ENCODE data around the gene TOR2A. TPM values are rescaled to one million over a fixed set of nuclear protein-coding genes. Genes with fewer than 3 reads are reported as not detected.

The TOR2A gene
- total RNA-seq, 2 donors from 2014 or later: 20.4 to 31.9 TPM

- H3K36me3 Mint-ChIP-seq: no peaks in the 10 kb centered on the region
- H3K9me3 Mint-ChIP-seq: no peaks in the 10 kb centered on the region
- H3K27me3 Mint-ChIP-seq: no peaks in the 10 kb centered on the region
- no peak overlapping the region for H3K4me3 Mint-ChIP-seq
- H3K27ac Mint-ChIP-seq: no peak overlapping the region
- ATAC-seq: no peak
- DNase-seq (ENCODE audit: low spot score): no peak
- H3K4me1 Mint-ChIP-seq (ENCODE audit: low read depth in 2 of 2): no peaks in the 10 kb centered on the region
These were observed 8.2 kb downstream of the TOR2A start for GRCh38 chr9:127726871-127727270.

GRCh38 chr9:127724012-127724411, 11.1 kb downstream of the TOR2A start:
- ATAC-seq: no peak

GRCh38 chr9:127723444-127723843, 11.7 kb downstream of the TOR2A start:
- H3K9me3 Mint-ChIP-seq: no peaks in the 10 kb centered on the region
- H3K27me3 Mint-ChIP-seq: no peaks in the 10 kb centered on the region
- DNase-seq (ENCODE audit: low spot score): no peak
- no peak overlapping the region for H3K27ac Mint-ChIP-seq
- no peak for ATAC-seq
- no peaks in the 10 kb centered on the region for H3K36me3 Mint-ChIP-seq
- peaks cover 17 to 19% of the 10 kb centered on the region in 2 donors for H3K4me1 Mint-ChIP-seq (ENCODE audit: low read depth in 2 of 2)
- no peak overlapping the region for H3K4me3 Mint-ChIP-seq

More at GRCh38 chr9:127724012-127724411, 11.1 kb downstream of the TOR2A start:
- Mint-ChIP-seq H3K27me3 (no peaks in the 10 kb centered on the region), H3K4me3 (no peak overlapping the region), H3K9me3 (no peaks in the 10 kb centered on the region), H3K27ac (no peak overlapping the region), H3K4me1 (ENCODE audit: low read depth in 2 of 2) (peaks cover 17 to 19% of the 10 kb centered on the region in 2 donors), H3K36me3 (no peaks in the 10 kb centered on the region)
- no peak for DNase-seq (ENCODE audit: low spot score)

GRCh38 chr9:127723013-127723412, 12.1 kb downstream of the TOR2A start:
- DNase-seq (ENCODE audit: low spot score) (no peak), ATAC-seq (no peak)
- Mint-ChIP-seq H3K9me3 (no peaks in the 10 kb centered on the region), H3K4me1 (ENCODE audit: low read depth in 2 of 2) (peaks cover 17 to 19% of the 10 kb centered on the region in 2 donors), H3K27ac (no peak overlapping the region), H3K4me3 (no peak overlapping the region), H3K36me3 (no peaks in the 10 kb centered on the region), H3K27me3 (no peaks in the 10 kb centered on the region)

- ATAC-seq: no peak
- Mint-ChIP-seq H3K9me3 (no peaks in the 10 kb centered on the region), H3K4me3 (no peak overlapping the region), H3K27ac (no peak overlapping the region), H3K27me3 (no peaks in the 10 kb centered on the region), H3K4me1 (ENCODE audit: low read depth in 2 of 2) (peaks cover 17 to 19% of the 10 kb centered on the region in 2 donors), H3K36me3 (no peaks in the 10 kb centered on the region)
- no peak for DNase-seq (ENCODE audit: low spot score)
These were observed 12.9 kb downstream of the TOR2A start for GRCh38 chr9:127722055-127722745.

GRCh38 chr9:127721391-127721821, 13.7 kb downstream of the TOR2A start:
- Mint-ChIP-seq H3K27me3 (no peaks in the 10 kb centered on the region), H3K4me3 (peak overlapping the region; percentile 75), H3K36me3 (no peaks in the 10 kb centered on the region), H3K9me3 (no peaks in the 10 kb centered on the region), H3K27ac (peak overlapping the region; percentile 56 to 80), H3K4me1 (ENCODE audit: low read depth in 2 of 2) (peaks cover 17 to 19% of the 10 kb centered on the region in 2 donors)
- no peak for ATAC-seq
- DNase-seq (ENCODE audit: low spot score): no peak

- H3K4me3 Mint-ChIP-seq: peak overlapping the region; percentile 75
These were observed 14.2 kb downstream of the TOR2A start for GRCh38 chr9:127720865-127721227.

GRCh38 chr9:127720031-127720864, 14.8 kb downstream of the TOR2A start:
- no peaks in the 10 kb centered on the region for H3K36me3 Mint-ChIP-seq
- H3K27ac Mint-ChIP-seq: peak overlapping the region; percentile 56 to 80
- no peak for ATAC-seq
- H3K4me1 Mint-ChIP-seq (ENCODE audit: low read depth in 2 of 2): peaks cover 25 to 28% of the 10 kb centered on the region in 2 donors
- H3K4me3 Mint-ChIP-seq: peak overlapping the region; percentile 75
- H3K9me3 Mint-ChIP-seq: no peaks in the 10 kb centered on the region
- no peak for DNase-seq (ENCODE audit: low spot score)
- H3K27me3 Mint-ChIP-seq: no peaks in the 10 kb centered on the region

More at GRCh38 chr9:127720865-127721227, 14.2 kb downstream of the TOR2A start:
- Mint-ChIP-seq H3K27me3 (no peaks in the 10 kb centered on the region), H3K9me3 (no peaks in the 10 kb centered on the region), H3K4me1 (ENCODE audit: low read depth in 2 of 2) (peaks cover 21 to 22% of the 10 kb centered on the region in 2 donors), H3K27ac (peak overlapping the region; percentile 56 to 80), H3K36me3 (no peaks in the 10 kb centered on the region)
- no peak for ATAC-seq
- no peak for DNase-seq (ENCODE audit: low spot score)

- ATAC-seq: no peak
- no peak overlapping the region for H3K4me3 Mint-ChIP-seq
These were observed 17.3 kb downstream of the TOR2A start for GRCh38 chr9:127717766-127718165.

GRCh38 chr9:127716412-127716811, 18.7 kb downstream of the TOR2A start:
- DNase-seq (ENCODE audit: low spot score) (no peak), ATAC-seq (no peak)
- peak overlapping the region; percentile 78 to 92 for H3K27ac Mint-ChIP-seq
- H3K4me3 Mint-ChIP-seq: peak overlapping the region; percentile 94
- no peaks in the 10 kb centered on the region for H3K36me3 Mint-ChIP-seq
- H3K27me3 Mint-ChIP-seq: no peaks in the 10 kb centered on the region
- no peaks in the 10 kb centered on the region for H3K9me3 Mint-ChIP-seq
- peaks cover 28 to 31% of the 10 kb centered on the region in 2 donors for H3K4me1 Mint-ChIP-seq (ENCODE audit: low read depth in 2 of 2)

More at GRCh38 chr9:127717766-127718165, 17.3 kb downstream of the TOR2A start:
- Mint-ChIP-seq H3K27ac (no peak overlapping the region), H3K36me3 (no peaks in the 10 kb centered on the region), H3K9me3 (no peaks in the 10 kb centered on the region), H3K4me1 (ENCODE audit: low read depth in 2 of 2) (peaks cover 25 to 30% of the 10 kb centered on the region in 2 donors), H3K27me3 (no peaks in the 10 kb centered on the region)
- DNase-seq (ENCODE audit: low spot score): no peak

- Mint-ChIP-seq H3K4me1 (ENCODE audit: low read depth in 2 of 2) (peaks cover 29 to 33% of the 10 kb centered on the region in 2 donors), H3K4me3 (peak within 1 kb of the TSS; percentile 94), H3K36me3 (no peaks in the 10 kb centered on the region), H3K27ac (peak within 1 kb of the TSS; percentile 78 to 92), H3K9me3 (no peaks in the 10 kb centered on the region), H3K27me3 (no peaks in the 10 kb centered on the region)
- peak; percentile 97 for DNase-seq (ENCODE audit: low spot score)
- ATAC-seq: peak; percentile 95 to 98
These were observed 19.4 kb downstream of the TOR2A start, which contains the start of the genes PTRH1 and TTC16 for GRCh38 chr9:127715470-127716337. Gene PTRH1 (minus strand): TSS chr9:127715663. CDS start chr9:127715639, 24 bp downstream. Gene TTC16 (plus strand): TSS chr9:127716079. CDS start chr9:127716146, 67 bp downstream.

- Mint-ChIP-seq H3K27ac (peak overlapping the region; percentile 78 to 92), H3K36me3 (no peaks in the 10 kb centered on the region), H3K4me1 (ENCODE audit: low read depth in 2 of 2) (peaks cover 29 to 32% of the 10 kb centered on the region in 2 donors), H3K27me3 (no peaks in the 10 kb centered on the region), H3K9me3 (no peaks in the 10 kb centered on the region), H3K4me3 (peak overlapping the region; percentile 94)
- peak in 1 of 2 donors; percentile 1 for ATAC-seq
- DNase-seq (ENCODE audit: low spot score): no peak
These were observed 20.1 kb downstream of the TOR2A start for GRCh38 chr9:127714951-127715469.

Data from natural killer cell treated with Interleukin-12 subunit alpha and Interleukin-12 subunit beta and Interleukin-15 and Interleukin-18, amount 100 ng/mL, for 72 hours (primary cell).